ENCODE data around the gene EVC2. TPM values are rescaled to one million over a fixed set of nuclear protein-coding genes. Genes with fewer than 3 reads are reported as not detected.

Gene EVC2
- total RNA-seq, 1 donor from 2014 or later, result 1.4 TPM

DNA sequence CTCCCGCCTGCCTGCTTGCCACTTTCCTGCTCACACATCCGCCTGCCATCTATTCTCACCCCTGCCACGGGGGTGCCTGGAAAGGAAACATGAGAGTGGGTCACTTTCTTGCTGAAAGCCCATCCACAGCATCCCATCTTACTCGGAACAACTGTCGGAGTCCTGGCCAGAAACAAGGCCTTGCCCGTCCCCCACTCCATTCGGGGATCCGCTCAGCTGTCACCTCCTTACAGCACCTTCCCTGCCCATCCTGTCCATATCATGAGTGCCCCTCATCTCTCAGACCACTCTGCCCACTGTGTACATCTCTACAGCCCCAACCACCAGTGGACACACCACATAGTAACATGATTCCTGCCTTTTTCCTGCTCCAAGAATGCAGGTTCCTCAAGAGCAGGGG, 6.4 kb downstream of the EVC2 start:
- intact Hi-C loops (cut with micrococcal nuclease), result no loop called here
- Histone ChIP-seq H3K36me3 (no peaks in the 10 kb centered on the region), H3K27ac (replicated peaks) (no peak overlapping the region), H3K4me3 (no peak overlapping the region), H3K9me3 (replicated peaks) (no peaks in the 10 kb centered on the region), H3K27me3 (ENCODE audit: low read depth) (peaks cover 6% of the 10 kb centered on the region), H3K4me1 (peaks cover 5% of the 10 kb centered on the region)
- no peak for DNase-seq
- TF ChIP-seq, protein P1, sequence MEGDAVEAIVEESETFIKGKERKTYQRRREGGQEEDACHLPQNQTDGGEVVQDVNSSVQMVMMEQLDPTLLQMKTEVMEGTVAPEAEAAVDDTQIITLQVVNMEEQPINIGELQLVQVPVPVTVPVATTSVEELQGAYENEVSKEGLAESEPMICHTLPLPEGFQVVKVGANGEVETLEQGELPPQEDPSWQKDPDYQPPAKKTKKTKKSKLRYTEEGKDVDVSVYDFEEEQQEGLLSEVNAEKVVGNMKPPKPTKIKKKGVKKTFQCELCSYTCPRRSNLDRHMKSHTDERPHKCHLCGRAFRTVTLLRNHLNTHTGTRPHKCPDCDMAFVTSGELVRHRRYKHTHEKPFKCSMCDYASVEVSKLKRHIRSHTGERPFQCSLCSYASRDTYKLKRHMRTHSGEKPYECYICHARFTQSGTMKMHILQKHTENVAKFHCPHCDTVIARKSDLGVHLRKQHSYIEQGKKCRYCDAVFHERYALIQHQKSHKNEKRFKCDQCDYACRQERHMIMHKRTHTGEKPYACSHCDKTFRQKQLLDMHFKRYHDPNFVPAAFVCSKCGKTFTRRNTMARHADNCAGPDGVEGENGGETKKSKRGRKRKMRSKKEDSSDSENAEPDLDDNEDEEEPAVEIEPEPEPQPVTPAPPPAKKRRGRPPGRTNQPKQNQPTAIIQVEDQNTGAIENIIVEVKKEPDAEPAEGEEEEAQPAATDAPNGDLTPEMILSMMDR (IDR thresholded peaks at IDR 0.05; ENCODE audit: borderline replicate concordance), result no peak

DNA sequence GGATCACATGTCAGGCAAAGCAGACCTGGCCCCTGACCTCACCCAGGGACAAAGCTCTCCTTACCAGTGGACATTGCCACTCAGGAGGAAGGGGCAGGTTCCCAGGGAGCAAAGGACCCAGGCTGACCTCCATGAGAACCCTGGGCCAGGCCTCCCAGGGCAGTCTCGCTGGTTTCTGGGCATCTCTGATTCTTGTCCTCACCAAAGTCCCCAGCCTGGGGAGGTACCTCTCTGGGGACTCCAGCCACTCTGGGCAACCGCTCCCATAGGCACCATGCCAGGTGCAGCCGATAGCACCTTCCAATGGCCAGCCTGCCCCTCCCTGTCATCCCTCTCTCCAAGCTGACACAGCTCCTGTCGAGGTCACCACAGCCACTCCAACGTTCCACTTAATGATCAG, 7.9 kb downstream of the EVC2 start:
- intact Hi-C loops (cut with micrococcal nuclease), result no loop called here
- H3K4me1 ChIP-seq, result no peaks in the 10 kb centered on the region
- no peak for DNase-seq
- TF ChIP-seq, protein P1 (IDR thresholded peaks at IDR 0.05; ENCODE audit: borderline replicate concordance), result no peak
- no peak overlapping the region for H3K27ac ChIP-seq (replicated peaks)
- no peaks in the 10 kb centered on the region for H3K27me3 ChIP-seq (ENCODE audit: low read depth)
- no peaks in the 10 kb centered on the region for H3K36me3 ChIP-seq
- no peaks in the 10 kb centered on the region for H3K9me3 ChIP-seq (replicated peaks)
- no peak overlapping the region for H3K4me3 ChIP-seq

DNA sequence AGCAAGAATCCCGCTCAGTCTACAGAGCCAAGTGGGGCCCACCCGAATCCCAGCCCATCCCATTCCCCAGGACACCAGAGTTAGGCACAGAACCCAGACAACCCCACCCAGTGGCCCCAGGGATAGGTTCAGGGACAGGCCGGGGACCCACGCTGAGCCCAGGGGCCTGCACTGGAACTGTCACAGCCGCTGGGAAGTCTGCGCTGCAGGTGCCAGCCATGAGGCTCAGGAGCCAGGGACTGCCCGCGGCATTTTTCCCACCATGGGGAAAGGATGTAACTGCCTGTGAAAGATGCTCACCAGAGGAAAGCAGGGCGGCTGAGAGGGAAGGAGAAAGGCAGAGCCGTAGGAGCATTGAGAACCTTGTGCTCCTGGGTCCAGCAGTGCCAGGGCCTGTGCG, 12.0 kb downstream of the EVC2 start:
- TF ChIP-seq, protein P1 (IDR thresholded peaks at IDR 0.05; ENCODE audit: borderline replicate concordance), result no peak
- H3K36me3 ChIP-seq, result peaks cover 8% of the 10 kb centered on the region
- intact Hi-C loops (cut with micrococcal nuclease), result no loop called here

DNA sequence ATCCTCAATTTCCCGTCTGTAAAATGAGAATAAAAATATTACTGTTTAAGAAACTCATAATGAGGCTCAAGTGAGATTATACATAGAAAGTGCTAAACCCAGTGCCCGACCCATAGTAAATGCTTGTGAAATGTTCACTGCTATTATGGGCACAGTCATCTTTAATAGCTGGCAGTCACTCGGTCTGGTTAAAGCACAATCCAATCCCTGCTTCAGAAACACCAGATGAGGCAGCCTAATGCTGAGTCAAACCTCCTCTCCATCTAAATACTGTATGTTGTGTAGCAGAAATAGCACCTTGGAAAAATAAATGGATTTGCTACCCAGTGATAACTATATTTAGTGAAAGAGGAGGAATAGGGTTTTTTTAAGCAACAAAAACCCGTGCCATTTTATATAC, 14.5 kb downstream of the EVC2 start:
- no peak for DNase-seq
- intact Hi-C loops (cut with micrococcal nuclease), result no loop called here
- Histone ChIP-seq H3K27ac (replicated peaks) (no peak overlapping the region), H3K9me3 (replicated peaks) (no peaks in the 10 kb centered on the region), H3K27me3 (ENCODE audit: low read depth) (no peaks in the 10 kb centered on the region), H3K4me3 (no peak overlapping the region), H3K4me1 (no peaks in the 10 kb centered on the region), H3K36me3 (peaks cover 8% of the 10 kb centered on the region)
- TF ChIP-seq, protein P1 (IDR thresholded peaks at IDR 0.05; ENCODE audit: borderline replicate concordance), result no peak

More for the DNA sequence above, 12.0 kb downstream of the EVC2 start:
- no peak for DNase-seq
- no peak overlapping the region for H3K27ac ChIP-seq (replicated peaks)
- no peaks in the 10 kb centered on the region for H3K9me3 ChIP-seq (replicated peaks)
- no peaks in the 10 kb centered on the region for H3K4me1 ChIP-seq
- no peak overlapping the region for H3K4me3 ChIP-seq
- H3K27me3 ChIP-seq (ENCODE audit: low read depth), result no peaks in the 10 kb centered on the region

DNA sequence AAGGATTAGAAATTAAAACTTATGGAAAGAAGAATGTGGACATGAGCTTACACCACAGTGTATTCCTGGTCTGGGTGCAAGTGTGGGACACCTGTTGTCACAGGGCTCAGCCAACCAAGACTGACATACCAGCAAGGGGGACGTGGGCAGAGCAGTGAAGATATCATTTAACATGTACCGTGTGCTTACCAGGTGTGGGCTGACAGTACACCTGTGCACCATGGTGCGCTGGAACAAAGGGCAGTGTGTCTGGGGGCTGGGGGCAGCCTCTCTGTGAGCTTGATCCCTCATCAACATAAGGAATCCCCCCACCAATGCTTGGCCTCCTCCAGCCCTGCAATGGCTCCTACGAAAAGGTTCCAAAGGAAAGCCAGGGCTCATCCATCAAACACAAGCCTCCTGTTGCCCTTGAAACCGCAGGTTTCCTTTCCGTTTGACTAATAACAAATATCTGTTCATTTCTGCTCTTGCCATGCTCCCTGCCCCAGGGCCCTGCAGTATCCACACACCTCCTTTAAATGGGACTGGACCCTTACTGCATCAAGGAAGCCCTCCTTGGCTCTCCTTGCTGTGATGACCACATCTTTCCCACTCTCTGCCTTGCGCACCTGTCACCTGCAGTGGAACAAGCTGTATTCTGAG, 16.7 kb downstream of the EVC2 start:
- H3K36me3 ChIP-seq, result peaks cover 17% of the 10 kb centered on the region
- H3K27me3 ChIP-seq (ENCODE audit: low read depth), result no peaks in the 10 kb centered on the region
- no peaks in the 10 kb centered on the region for H3K9me3 ChIP-seq (replicated peaks)
- no peaks in the 10 kb centered on the region for H3K4me1 ChIP-seq
- intact Hi-C loops (cut with micrococcal nuclease), result no loop called here
- TF ChIP-seq, protein P1 (IDR thresholded peaks at IDR 0.05; ENCODE audit: borderline replicate concordance), result no peak
- H3K27ac ChIP-seq (replicated peaks), result no peak overlapping the region
- H3K4me3 ChIP-seq, result no peak overlapping the region
- DNase-seq, result no peak

All from left ventricle myocardium inferior (tissue), 1 donor.